GM12878 (cell line): ENCODE data around the gene MSL2. TPM values are rescaled to one million over a fixed set of nuclear protein-coding genes. Genes with fewer than 3 reads are reported as not detected.

ENCODE experiments used
- ATAC-seq: fragments of 200-7000 bp; cut with Tn5 transposase; 3 replicates; pipeline ENCODE4 v1.9.1; 2020; ENCODE audit warnings: mild to moderate bottlenecking, moderate library complexity
- BruUV-seq: library from RNA; stranded (reverse); fragments of 400-500 nt; replicated peaks from 2 replicates; lab custom pipeline; 2021; lab: Mats Ljungman, UMichigan
- CTCF ChIA-PET: fragments of 300-600 bp; sonication (Branson Sonifier 250); formaldehyde crosslinking; extraction: SDS; loops from one replicate; lab custom pipeline; 2021; ENCODE audit warnings: inconsistent platforms; lab: Yijun Ruan, JAX
- POLR2A ChIA-PET: fragments of 350-600 bp; formaldehyde crosslinking; extraction: SDS; loops from one replicate; lab custom pipeline; 2021; ENCODE audit warnings: inconsistent platforms; lab: Charles Lee
- RAD21 ChIA-PET: fragments of 300-600 bp; sonication (Branson Sonifier 250); formaldehyde crosslinking; loops from one replicate; lab custom pipeline; 2023; ENCODE audit warnings: antibody characterized with exemption; ENCODE audit not compliant: unreplicated experiment; lab: Charles Lee
- SMC1A ChIA-PET: fragments of 300-600 bp; sonication (Branson Sonifier 250); formaldehyde crosslinking; loops from one replicate; lab custom pipeline; 2023; ENCODE audit not compliant: unreplicated experiment, uncharacterized antibody; lab: Charles Lee
- DNase-seq: peaks from one replicate; pipeline ENCODE4 v3.0.0-alpha.2; 2011; ENCODE audit warnings: low read depth, low spot score
- FAIRE-seq: peaks from 3 replicates; lab custom pipeline; 2011; peaks lifted over from hg19 to GRCh38; lab: Jason Lieb, UNC
- H2AFZ ChIP-seq: 2 replicates; pipeline ENCODE4 v1.6.0; 2011; ENCODE audit warnings: low read depth, low read length, control low read depth; ENCODE audit not compliant: control insufficient read depth
- H3K27ac ChIP-seq: 2 replicates; pipeline ENCODE4 v1.5.1; 2011; ENCODE audit warnings: control low read depth; ENCODE audit not compliant: control insufficient read depth, insufficient read depth
- H3K27me3 ChIP-seq, 2 experiments: replicated peaks in 1 of 2; 2 replicates each; pipeline versions ENCODE4 v1.6.0 to v1.6.1; 2011; ENCODE audit warnings: low read length in 1 of 2; ENCODE audit not compliant: control insufficient read depth in 2 of 2, insufficient read depth in 2 of 2
- H3K36me3 ChIP-seq, 2 experiments: 2 replicates each; pipeline ENCODE4 v1.5.1; 2011; ENCODE audit warnings: low read length in 1 of 2; ENCODE audit not compliant: control insufficient read depth in 2 of 2, insufficient read depth in 2 of 2
- H3K4me1 ChIP-seq: 2 replicates; pipeline ENCODE4 v1.6.1; 2011; ENCODE audit warnings: mild to moderate bottlenecking, low read length, moderate library complexity, mixed read lengths; ENCODE audit not compliant: control insufficient read depth, insufficient read depth
- H3K4me2 ChIP-seq: 2 replicates; pipeline ENCODE4 v1.6.0; 2011; ENCODE audit warnings: control low read depth; ENCODE audit not compliant: control insufficient read depth, insufficient read depth
- H3K4me3 ChIP-seq: fragments of 200-600 bp; sonication (generic); 2 replicates; pipeline ENCODE4 v1.5.1; 2016
- H3K79me2 ChIP-seq: 2 replicates; pipeline ENCODE4 v1.6.0; 2011; ENCODE audit warnings: low read length; ENCODE audit not compliant: control insufficient read depth, insufficient read depth
- H3K9ac ChIP-seq: 2 replicates; pipeline ENCODE4 v1.8.0; 2011; ENCODE audit warnings: low read length, control low read depth, mixed read lengths; ENCODE audit not compliant: control insufficient read depth, insufficient read depth
- H3K9me3 ChIP-seq: replicated peaks from 3 replicates; pipeline ENCODE4 v1.5.1; 2011; ENCODE audit warnings: mild to moderate bottlenecking, low read length; ENCODE audit not compliant: control insufficient read depth, insufficient read depth
- H4K20me1 ChIP-seq: 2 replicates; pipeline ENCODE4 v1.6.0; 2011; ENCODE audit not compliant: control insufficient read depth, insufficient read depth
- POU2F2 ChIP-seq: IDR thresholded peaks from 3 replicates; pipeline ENCODE4 v1.6.1; 2011; ENCODE audit warnings: low read depth, mild to moderate bottlenecking, low read length, borderline replicate concordance
- WGBS: methylation state at CpG from one replicate; pipeline ENCODE4 v1.1.6; 2016; ENCODE audit warnings: low lambda C conversion rate; ENCODE audit not compliant: insufficient replicate concordance, insufficient coverage; ENCODE audit errors: missing lambda C conversion rate; 5-methylcytosine and 5-hydroxymethylcytosine counted together
- in situ Hi-C: fragments of 300-500 bp; cut with MboI; formaldehyde crosslinking; loops from 9 replicates; pipeline ENCODE4 v1.14.3; 2018; ENCODE audit warnings: mixed read lengths
- intact Hi-C: fragments of 100-400 bp; cut with micrococcal nuclease; formaldehyde crosslinking; loops from one replicate; pipeline ENCODE4 v1.14.2; 2022; ENCODE audit not compliant: unreplicated experiment
- polyA plus RNA-seq, 11 experiments: library from polyadenylated mRNA; depleted of rRNA in 4 of 11; unstranded in 6 of 11; stranded (reverse) in 5 of 11; fragments of >200 nt; fragmentation: Nextera tagmentation in 4 of 11; fragmentation: Illumina TruSeq in 1 of 11; extraction: Ambion mirVana in 4 of 11; extraction: Trizol in 1 of 11; gene quantifications; 1 replicate in 1 of 11; 2 replicates in 10 of 11; pipeline versions ENCODE4 v1.2.1 to v1.2.3, GENCODE V29; 2011 to 2016; ENCODE audit warnings: inconsistent platforms in 2 of 11, missing spikeins in 2 of 11, low read depth in 1 of 11
- total RNA-seq, 4 experiments: library from RNA; depleted of rRNA in 3 of 4; stranded (reverse); fragments of >200 nt in 3 of 4; fragmentation: Illumina TruSeq in 1 of 4; extraction: Trizol in 1 of 4; gene quantifications; 2 replicates each; pipeline versions ENCODE4 v1.2.1 to v1.2.3, GENCODE V29; 2013 to 2021
- TF ChIP-seq, protein P1 (sequence below): fragments of 450-650 bp; formaldehyde crosslinking; IDR thresholded peaks from 2 replicates; pipeline ENCODE4 v1.4.0; 2022; ENCODE audit warnings: mild to moderate bottlenecking, moderate library complexity

Gene MSL2
- total and polyA plus RNA-seq, 10 of the 15 experiments (the other 5 are each of a cell fraction or from before 2014, with no cell fraction given): 3.5 to 31.7 (median 10.5) TPM

DNA sequence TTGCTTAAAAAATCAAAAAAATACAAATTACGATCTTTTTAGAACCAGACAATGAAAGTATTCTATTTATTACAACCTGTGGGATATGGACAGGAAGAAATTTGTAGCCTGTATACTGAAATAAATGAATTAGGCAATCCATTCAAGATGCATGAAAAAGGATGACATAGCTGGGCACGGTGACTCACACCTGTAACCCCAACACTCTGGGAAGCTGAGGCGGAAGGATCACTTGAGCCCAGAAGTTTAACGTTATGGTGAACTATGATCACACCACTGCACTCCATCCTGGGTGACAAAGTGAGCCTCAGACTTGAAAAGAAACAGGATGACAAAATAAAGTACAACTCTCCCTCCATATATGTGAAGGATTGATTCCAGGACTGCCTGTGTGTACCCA is 74.1 kb downstream of the MSL2 start:
- H3K4me2 ChIP-seq: no peak overlapping the region
- SMC1A ChIA-PET: interaction anchor here (0.7 kb wide), 1 partner anchor 75 kb away, joined by 3 read pairs; no protein-coding TSS in a partner anchor
- H3K27me3 ChIP-seq: peaks cover 0 to 1% of the 10 kb centered on the region in 2 experiments; a peak in 2 of 4 replicates
- ATAC-seq: no peak
- no peaks in the 10 kb centered on the region for H4K20me1 ChIP-seq
- RAD21 ChIA-PET: no interaction called here
- intact Hi-C loops: no loop called here
- CTCF ChIA-PET: no interaction called here
- no peak overlapping the region for H3K27ac ChIP-seq
- H3K9me3 ChIP-seq: peaks cover 2% of the 10 kb centered on the region; the same call in 2 of the 3 replicates
- WGBS: 18% methylated on average over 4 of the region's 4 CpGs
- H3K79me2 ChIP-seq: no peaks in the 10 kb centered on the region
- peak; percentile 88 for FAIRE-seq
- no TSS peak for BruUV-seq
- H3K4me1 ChIP-seq: peaks cover 4% of the 10 kb centered on the region
- H3K4me3 ChIP-seq: no peak overlapping the region
- no peak for DNase-seq
- H3K36me3 ChIP-seq: no peaks in the 10 kb centered on the region
- 0 out of 3 replicates have a peak, but pooled peaks have one; percentile 26 for TF ChIP-seq POU2F2
- TF ChIP-seq, protein P1, sequence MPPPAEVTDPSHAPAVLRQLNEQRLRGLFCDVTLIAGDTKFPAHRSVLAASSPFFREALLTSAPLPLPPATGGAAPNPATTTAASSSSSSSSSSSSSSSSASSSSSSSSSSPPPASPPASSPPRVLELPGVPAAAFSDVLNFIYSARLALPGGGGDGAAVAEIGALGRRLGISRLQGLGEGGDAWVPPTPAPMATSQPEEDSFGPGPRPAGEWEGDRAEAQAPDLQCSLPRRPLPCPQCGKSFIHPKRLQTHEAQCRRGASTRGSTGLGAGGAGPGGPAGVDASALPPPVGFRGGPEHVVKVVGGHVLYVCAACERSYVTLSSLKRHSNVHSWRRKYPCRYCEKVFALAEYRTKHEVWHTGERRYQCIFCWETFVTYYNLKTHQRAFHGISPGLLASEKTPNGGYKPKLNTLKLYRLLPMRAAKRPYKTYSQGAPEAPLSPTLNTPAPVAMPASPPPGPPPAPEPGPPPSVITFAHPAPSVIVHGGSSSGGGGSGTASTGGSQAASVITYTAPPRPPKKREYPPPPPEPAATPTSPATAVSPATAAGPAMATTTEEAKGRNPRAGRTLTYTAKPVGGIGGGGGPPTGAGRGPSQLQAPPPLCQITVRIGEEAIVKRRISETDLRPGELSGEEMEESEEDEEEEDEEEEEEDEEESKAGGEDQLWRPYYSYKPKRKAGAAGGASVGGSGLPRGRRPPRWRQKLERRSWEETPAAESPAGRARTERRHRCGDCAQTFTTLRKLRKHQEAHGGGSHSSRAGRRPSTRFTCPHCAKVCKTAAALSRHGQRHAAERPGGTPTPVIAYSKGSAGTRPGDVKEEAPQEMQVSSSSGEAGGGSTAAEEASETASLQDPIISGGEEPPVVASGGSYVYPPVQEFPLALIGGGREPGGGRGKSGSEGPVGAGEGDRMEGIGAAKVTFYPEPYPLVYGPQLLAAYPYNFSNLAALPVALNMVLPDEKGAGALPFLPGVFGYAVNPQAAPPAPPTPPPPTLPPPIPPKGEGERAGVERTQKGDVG: no peak
- TF ChIP-seq, all 136 proteins: peak for 1
- no peak overlapping the region for H2AFZ ChIP-seq
- in situ Hi-C loops: no loop called here
- POLR2A ChIA-PET: no interaction called here
- no peak overlapping the region for H3K9ac ChIP-seq
